Measurements from ENCODE around the gene AFF1.

DNA sequence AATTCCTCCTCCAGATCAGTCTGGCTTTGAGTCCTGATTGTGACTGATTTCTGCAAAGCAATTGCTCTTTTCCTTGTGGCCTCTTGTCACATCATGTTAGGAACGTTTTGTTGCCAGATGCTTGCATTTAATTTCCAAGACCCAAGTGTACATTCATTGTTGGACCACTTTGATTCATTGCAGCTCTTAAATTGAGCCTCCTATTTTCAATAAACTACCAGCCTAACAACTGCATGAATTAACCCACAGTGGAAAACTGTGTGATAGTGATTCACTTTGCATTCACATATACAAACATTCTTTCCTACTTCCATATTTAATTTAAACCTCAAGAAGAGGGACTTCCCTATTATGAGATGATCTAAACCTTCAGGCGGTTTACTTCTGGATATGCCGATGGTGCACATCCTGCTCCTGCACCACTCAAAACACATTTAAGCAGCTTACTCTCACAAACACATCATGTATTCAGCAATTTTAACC is 118.4 kb downstream of the AFF1 start:
- no peak for TF ChIP-seq CTCF (IDR thresholded peaks at IDR 0.05; ENCODE audit: poor library complexity)
- no peak for TF ChIP-seq EZH2phosphoT487 (IDR thresholded peaks at IDR 0.05; ENCODE audit: low read depth, severe bottlenecking, unreplicated experiment)
- TF ChIP-seq EZH2 (IDR thresholded peaks at IDR 0.05; ENCODE audit: borderline replicate concordance) = no peak
